ENCODE data around the gene RGS3.

DNA sequence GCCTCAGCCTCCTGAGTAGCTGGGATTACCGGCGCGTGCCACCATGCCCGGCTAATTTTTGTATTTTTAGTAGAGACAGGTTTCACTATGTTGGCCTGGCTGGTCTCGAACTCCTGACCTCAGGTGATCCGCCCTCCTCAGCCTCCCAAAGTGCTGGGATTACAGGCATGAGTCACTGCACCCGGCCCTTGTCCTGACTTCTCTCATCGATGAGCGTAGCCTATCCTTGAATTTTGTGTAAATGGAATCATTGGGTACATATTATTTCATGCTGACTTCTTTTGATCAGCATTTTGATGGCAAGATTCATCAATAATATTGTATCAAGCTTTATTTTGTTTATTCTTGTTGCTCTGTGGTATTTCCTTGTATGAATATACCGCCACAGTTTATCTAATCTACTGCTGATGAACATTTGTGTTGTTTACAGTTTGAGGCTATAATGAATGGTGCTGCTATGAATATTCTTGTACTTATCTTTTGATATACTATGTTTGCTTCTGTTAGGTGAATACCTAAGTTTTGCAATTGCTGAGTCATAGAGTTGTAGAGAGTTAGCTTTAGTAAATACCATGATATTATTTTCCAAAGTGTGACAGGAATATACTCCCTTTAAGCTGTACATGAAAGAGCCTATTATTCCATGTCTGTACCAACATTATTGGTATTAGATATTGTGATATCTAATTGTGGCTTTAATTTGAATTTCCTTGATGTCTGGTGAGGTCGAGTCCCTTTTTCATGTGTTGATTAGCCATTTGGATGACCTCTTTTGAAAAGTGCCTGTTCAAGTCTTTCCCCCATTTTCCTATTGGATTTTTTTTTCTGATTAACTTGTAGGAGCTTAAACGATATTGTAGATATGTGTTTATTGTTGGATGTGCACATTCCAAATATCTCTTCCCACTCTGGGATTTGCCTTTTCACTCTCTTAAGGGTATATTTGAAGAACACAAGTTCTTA lies 107.5 kb downstream of the RGS3 start:
- TF ChIP-seq CTCF (IDR thresholded peaks at IDR 0.05; ENCODE audit: insufficient read depth, low read length) = no peak
- TF ChIP-seq POLR2AphosphoS5 (IDR thresholded peaks at IDR 0.05; ENCODE audit: low read depth) = no peak
- TF ChIP-seq REST (IDR thresholded peaks at IDR 0.05; ENCODE audit: insufficient replicate concordance, low read depth) = no peak
- TF ChIP-seq GABPA (IDR thresholded peaks at IDR 0.05; ENCODE audit: low read depth) = no peak
